22Rv1 (cell line): ENCODE results near the gene ATP13A3.

Experiments
- H3K27ac ChIP-seq: fragments of 450-650 bp; 2 replicates; pipeline ENCODE4 v1.5.1; 2017
- CTCF ChIP-seq: fragments of 450-650 bp; IDR thresholded peaks from 2 replicates; pipeline ENCODE4 v1.5.1; 2017; ENCODE audit warnings: mild to moderate bottlenecking
- ZFX ChIP-seq: fragments of 450-650 bp; IDR thresholded peaks from 2 replicates; pipeline ENCODE4 v1.6.1; 2017; ENCODE audit warnings: antibody characterized with exemption, borderline replicate concordance

ATP13A3 gene

GRCh38 chr3:194482196-194482593, 4.6 kb downstream of the ATP13A3 start:
- no peak overlapping the region for H3K27ac ChIP-seq
- no peak for TF ChIP-seq CTCF
- no peak for TF ChIP-seq ZFX

GRCh38 chr3:194481525-194482195, 5.1 kb downstream of the ATP13A3 start:
- no peak for TF ChIP-seq CTCF
- TF ChIP-seq ZFX: no peak
- no peak overlapping the region for H3K27ac ChIP-seq

- TF ChIP-seq CTCF (no peak), ZFX (no peak)
- no peak overlapping the region for H3K27ac ChIP-seq
Measured at GRCh38 chr3:194481103-194481502, 5.7 kb downstream of the ATP13A3 start.

- TF ChIP-seq CTCF (no peak), ZFX (no peak)
- no peak overlapping the region for H3K27ac ChIP-seq
Measured at GRCh38 chr3:194476784-194477183, 10.0 kb downstream of the ATP13A3 start.

- no peak overlapping the region for H3K27ac ChIP-seq
- TF ChIP-seq CTCF: no peak
- TF ChIP-seq ZFX: no peak
Measured at GRCh38 chr3:194475978-194476377, 10.8 kb downstream of the ATP13A3 start.

- H3K27ac ChIP-seq: no peak overlapping the region
- no peak for TF ChIP-seq ZFX
- no peak for TF ChIP-seq CTCF
Measured at GRCh38 chr3:194475138-194475932, 11.5 kb downstream of the ATP13A3 start.

- TF ChIP-seq CTCF (no peak), ZFX (no peak)
- H3K27ac ChIP-seq: no peak overlapping the region
Measured at GRCh38 chr3:194474675-194475074, 12.1 kb downstream of the ATP13A3 start.
